COR-L47 (cell line): ENCODE results near the gene ARL2BP.
"Not testable (repeated sequence)": the region's sequence is repeated elsewhere in the genome, so short reads cannot be mapped to it uniquely, and the experiment has no call there.

Source experiments
- DNase-seq: peaks from one replicate; lab custom pipeline; 2025; lab: John Stamatoyannopoulos, UW

Gene ARL2BP

GRCh38 chr16:57244767-57245471 is at the start of gene ARL2BP:
Gene ARL2BP, plus strand, starts transcription at chr16:57245259. Its CDS starts 109 bp downstream, at chr16:57245368.
- DNase-seq: peak; percentile 96

GRCh38 chr16:57196286-57196685 is 48.8 kb upstream of the ARL2BP start:
- no peak for DNase-seq

GRCh38 chr16:57196753-57197152 is 48.3 kb upstream of the ARL2BP start:
- DNase-seq: no peak

- not testable (repeated sequence) for DNase-seq
Measured at GRCh38 chr16:57200321-57200720, 44.7 kb upstream of the ARL2BP start.

GRCh38 chr16:57200926-57201325 is 44.1 kb upstream of the ARL2BP start:
- not testable (repeated sequence) for DNase-seq

GRCh38 chr16:57202095-57202886 is 42.8 kb upstream of the ARL2BP start:
- DNase-seq: no peak

- no peak for DNase-seq
Measured at GRCh38 chr16:57203451-57203850, 41.6 kb upstream of the ARL2BP start.

GRCh38 chr16:57204675-57205074 is 40.4 kb upstream of the ARL2BP start:
- DNase-seq: no peak

- no peak for DNase-seq
Measured at GRCh38 chr16:57208926-57209325, 36.1 kb upstream of the ARL2BP start.

- no peak for DNase-seq
Measured at GRCh38 chr16:57209780-57210179, 35.3 kb upstream of the ARL2BP start.

GRCh38 chr16:57213462-57213861 is 31.6 kb upstream of the ARL2BP start:
- DNase-seq: no peak

GRCh38 chr16:57216968-57217367 is 28.1 kb upstream of the ARL2BP start:
- DNase-seq: no peak

- no peak for DNase-seq
Measured at GRCh38 chr16:57223057-57223456, 22.0 kb upstream of the ARL2BP start.

- DNase-seq: no peak
Measured at GRCh38 chr16:57224651-57225335, 20.3 kb upstream of the ARL2BP start.

GRCh38 chr16:57225978-57226377 is 19.1 kb upstream of the ARL2BP start:
- no peak for DNase-seq

GRCh38 chr16:57226701-57227621 is 18.1 kb upstream of the ARL2BP start:
- DNase-seq: no peak

GRCh38 chr16:57229079-57229478 is 16.0 kb upstream of the ARL2BP start:
- no peak for DNase-seq

- no peak for DNase-seq
Measured at GRCh38 chr16:57231821-57232350, 13.2 kb upstream of the ARL2BP start.

- no peak for DNase-seq
Measured at GRCh38 chr16:57233944-57234706, 10.9 kb upstream of the ARL2BP start.

GRCh38 chr16:57234707-57235092 is 10.4 kb upstream of the ARL2BP start:
- no peak for DNase-seq
